Stomach smooth muscle (tissue), 2 donors: ENCODE measurements around the gene ACOT12.
"Not testable (repeated sequence)": the region's sequence is repeated elsewhere in the genome, so short reads cannot be mapped to it uniquely, and the experiment has no call there.

Experiments used
- H3K27ac ChIP-seq: one replicate; pipeline ENCODE4 v1.7.0; 2013; ENCODE audit warnings: mild to moderate bottlenecking, low read length, inconsistent platforms
- H3K27me3 ChIP-seq, 2 donors: one replicate each; pipeline ENCODE4 v1.7.0; 2013; ENCODE audit warnings: low read length in 2 of 2; ENCODE audit not compliant: insufficient read depth in 2 of 2, control insufficient read depth in 1 of 2
- H3K36me3 ChIP-seq, 2 donors: one replicate each; pipeline ENCODE4 v1.7.0; 2013; ENCODE audit warnings: low read length in 2 of 2; ENCODE audit not compliant: control insufficient read depth in 2 of 2, insufficient read depth in 2 of 2
- H3K4me1 ChIP-seq: one replicate; pipeline ENCODE4 v1.7.0; 2013; ENCODE audit warnings: low read length; ENCODE audit not compliant: control insufficient read depth, insufficient read depth
- H3K4me3 ChIP-seq, 2 donors: one replicate each; pipeline ENCODE4 v1.7.0; 2013; ENCODE audit warnings: low read length in 2 of 2
- H3K9ac ChIP-seq, 2 donors: one replicate each; pipeline ENCODE4 v1.7.0; 2013; ENCODE audit warnings: low read length in 2 of 2, mild to moderate bottlenecking in 1 of 2
- H3K9me3 ChIP-seq, 2 donors: one replicate each; pipeline ENCODE4 v1.7.0; 2013; ENCODE audit warnings: low read length in 2 of 2; ENCODE audit not compliant: control insufficient read depth in 2 of 2
- donor health status: healthy.
- donor health status: Pancreatic carcinoma.

The ACOT12 gene

DNA sequence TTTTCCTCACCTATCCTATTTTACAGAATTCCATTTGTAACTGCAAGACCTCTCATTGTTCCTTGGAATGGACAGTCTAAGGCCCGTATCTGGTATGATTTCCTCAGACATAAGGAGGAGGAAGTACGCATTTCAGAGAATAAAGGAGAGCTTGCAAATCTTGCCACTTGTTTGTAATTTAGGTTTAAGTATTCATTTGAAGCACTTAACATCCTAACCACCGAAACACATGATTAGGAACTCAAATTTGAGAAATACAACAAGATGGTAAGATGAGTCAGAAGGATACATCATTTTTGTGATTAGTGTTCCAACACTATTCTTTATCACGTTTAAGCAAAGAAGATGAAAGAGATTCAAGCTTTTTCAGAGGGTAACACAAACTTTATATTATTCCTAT, 96.4 kb downstream of the ACOT12 start:
- Histone ChIP-seq H3K27ac (no peak overlapping the region), H3K27me3 (no peaks in the 10 kb centered on the region), H3K4me1 (peaks cover 15% of the 10 kb centered on the region), H3K36me3 (no peaks in the 10 kb centered on the region), H3K9me3 (no peaks in the 10 kb centered on the region), H3K4me3 (no peak overlapping the region), H3K9ac (no peak overlapping the region)

GRCh38 chr5:81294021-81294420, 99.9 kb downstream of the ACOT12 start:
- not testable (repeated sequence) for H3K9me3 ChIP-seq, H3K36me3 ChIP-seq, H3K9ac ChIP-seq, H3K27ac ChIP-seq, H3K4me1 ChIP-seq, H3K27me3 ChIP-seq, H3K4me3 ChIP-seq

GRCh38 chr5:81292130-81292529, 101.8 kb downstream of the ACOT12 start:
- Histone ChIP-seq H3K9me3 (no peaks in the 10 kb centered on the region), H3K27ac (no peak overlapping the region), H3K27me3 (no peaks in the 10 kb centered on the region), H3K36me3 (no peaks in the 10 kb centered on the region), H3K9ac (no peak overlapping the region), H3K4me1 (no peaks in the 10 kb centered on the region), H3K4me3 (no peak overlapping the region)

GRCh38 chr5:81290146-81290545, 103.8 kb downstream of the ACOT12 start:
- H3K36me3 ChIP-seq: no peaks in the 10 kb centered on the region
- no peaks in the 10 kb centered on the region for H3K27me3 ChIP-seq
- H3K4me3 ChIP-seq: no peak overlapping the region
- no peaks in the 10 kb centered on the region for H3K4me1 ChIP-seq
- H3K9ac ChIP-seq: no peak overlapping the region
- H3K27ac ChIP-seq: no peak overlapping the region
- H3K9me3 ChIP-seq: no peaks in the 10 kb centered on the region

GRCh38 chr5:81288021-81288433, 105.9 kb downstream of the ACOT12 start:
- Histone ChIP-seq H3K4me1 (no peaks in the 10 kb centered on the region), H3K4me3 (no peak overlapping the region), H3K9ac (no peak overlapping the region), H3K27ac (no peak overlapping the region), H3K27me3 (no peaks in the 10 kb centered on the region), H3K9me3 (no peaks in the 10 kb centered on the region), H3K36me3 (no peaks in the 10 kb centered on the region)

DNA sequence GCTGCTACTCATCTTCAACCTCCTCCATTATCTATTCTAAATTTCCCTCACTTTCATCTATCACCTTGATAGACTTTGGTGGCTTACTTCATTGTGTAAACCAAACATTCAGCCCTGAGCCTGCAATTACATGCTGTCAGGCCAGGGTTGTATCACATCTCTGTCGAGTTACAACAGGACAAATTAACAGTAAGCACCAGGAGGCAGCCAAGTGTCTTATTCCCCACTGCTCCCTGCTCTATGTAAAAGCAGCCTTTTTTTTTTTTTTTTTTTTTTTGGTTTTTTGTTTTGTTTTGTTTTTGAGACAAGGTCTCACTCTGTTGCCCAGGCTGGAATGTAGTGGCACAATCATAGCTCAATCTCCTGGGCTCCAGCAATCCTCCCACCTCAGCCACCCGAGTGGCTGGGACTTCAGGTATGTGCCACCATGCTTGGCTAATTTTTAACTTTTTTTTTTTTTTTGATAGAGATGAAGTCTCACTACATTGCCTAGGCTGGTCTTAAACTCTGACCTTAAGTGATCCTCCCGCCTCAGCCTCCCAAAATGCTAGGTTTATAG, 107.8 kb downstream of the ACOT12 start:
- H3K4me1 ChIP-seq: no peaks in the 10 kb centered on the region
- no peak overlapping the region for H3K27ac ChIP-seq
- H3K4me3 ChIP-seq: no peak overlapping the region
- H3K9me3 ChIP-seq: no peaks in the 10 kb centered on the region
- no peaks in the 10 kb centered on the region for H3K27me3 ChIP-seq
- H3K36me3 ChIP-seq: no peaks in the 10 kb centered on the region
- no peak overlapping the region for H3K9ac ChIP-seq

DNA sequence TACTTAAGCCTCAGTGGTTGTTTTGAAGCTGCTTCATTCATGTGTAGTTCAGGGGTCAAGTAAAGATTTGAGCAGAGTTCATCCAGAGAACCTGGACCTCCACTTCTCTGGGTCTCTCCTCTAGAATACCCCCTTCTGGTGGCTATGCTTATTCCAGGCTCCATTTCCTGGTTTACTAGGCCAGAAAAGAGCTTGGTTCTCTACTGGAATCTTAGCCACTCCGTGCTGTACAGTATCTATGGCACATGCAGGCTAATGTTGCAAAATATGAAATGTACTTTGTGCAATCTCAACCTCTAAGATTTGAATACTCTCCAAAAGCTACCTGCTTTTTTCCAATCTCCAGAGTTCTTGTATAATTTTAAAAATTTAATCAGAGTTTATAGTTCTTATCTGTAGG, 110.0 kb downstream of the ACOT12 start:
- H3K36me3 ChIP-seq: no peaks in the 10 kb centered on the region
- H3K27ac ChIP-seq: no peak overlapping the region
- no peaks in the 10 kb centered on the region for H3K9me3 ChIP-seq
- no peak overlapping the region for H3K4me3 ChIP-seq
- H3K4me1 ChIP-seq: no peaks in the 10 kb centered on the region
- H3K9ac ChIP-seq: no peak overlapping the region
- no peaks in the 10 kb centered on the region for H3K27me3 ChIP-seq
